ENCODE measurements around the gene GET3.
"Not testable (repeated sequence)": the region's sequence is repeated elsewhere in the genome, so short reads cannot be mapped to it uniquely, and the experiment has no call there.

GET3 gene

GRCh38 chr19:12715102-12715501 is 22.2 kb upstream of the GET3 start:
- DNase-seq (ENCODE audit: extremely low read depth in 1 of 2, low read depth in 1 of 2), result no peak

GRCh38 chr19:12715929-12716328 is 21.4 kb upstream of the GET3 start:
- DNase-seq (ENCODE audit: extremely low read depth in 1 of 2, low read depth in 1 of 2), result no peak

- no peak for DNase-seq (ENCODE audit: extremely low read depth in 1 of 2, low read depth in 1 of 2)
Measured at GRCh38 chr19:12720296-12720695, 17.0 kb upstream of the GET3 start.

GRCh38 chr19:12720851-12721655 is 16.2 kb upstream of the GET3 start:
- DNase-seq (ENCODE audit: extremely low read depth in 1 of 2, low read depth in 1 of 2), result no peak

GRCh38 chr19:12721656-12722565 is 15.4 kb upstream of the GET3 start:
- peak in 1 of 2 donors; percentile 50 for DNase-seq (ENCODE audit: extremely low read depth in 1 of 2, low read depth in 1 of 2)

- DNase-seq (ENCODE audit: extremely low read depth in 1 of 2, low read depth in 1 of 2), result peak; percentile 78 to 95
Measured at GRCh38 chr19:12722566-12723380, 14.5 kb upstream of the GET3 start.

GRCh38 chr19:12723381-12723640 is 14.0 kb upstream of the GET3 start:
- no peak for DNase-seq (ENCODE audit: extremely low read depth in 1 of 2, low read depth in 1 of 2)

- DNase-seq (ENCODE audit: extremely low read depth in 1 of 2, low read depth in 1 of 2), result peak; percentile 52 to 72
Measured at GRCh38 chr19:12723641-12724426, 13.5 kb upstream of the GET3 start, which contains the start of gene TNPO2. TNPO2 (minus strand) TSS chr19:12723932; CDS start chr19:12720977, 2,955 bp downstream.

- not testable (repeated sequence) for DNase-seq (ENCODE audit: extremely low read depth in 1 of 2, low read depth in 1 of 2)
Measured at GRCh38 chr19:12725612-12726011, 11.7 kb upstream of the GET3 start.

GRCh38 chr19:12726988-12727316 is 10.3 kb upstream of the GET3 start:
- no peak for DNase-seq (ENCODE audit: extremely low read depth in 1 of 2, low read depth in 1 of 2)

- DNase-seq (ENCODE audit: extremely low read depth in 1 of 2, low read depth in 1 of 2), result no peak
Measured at GRCh38 chr19:12727745-12728433, 9.4 kb upstream of the GET3 start.

- DNase-seq (ENCODE audit: extremely low read depth in 1 of 2, low read depth in 1 of 2), result no peak
Measured at GRCh38 chr19:12730064-12730463, 7.2 kb upstream of the GET3 start.

- DNase-seq (ENCODE audit: extremely low read depth in 1 of 2, low read depth in 1 of 2), result no peak
Measured at GRCh38 chr19:12731337-12731736, 6.0 kb upstream of the GET3 start.

- peak; percentile 22 to 60 for DNase-seq (ENCODE audit: extremely low read depth in 1 of 2, low read depth in 1 of 2)
Measured at GRCh38 chr19:12733369-12734214, 3.7 kb upstream of the GET3 start.

GRCh38 chr19:12737835-12738351 is 596 bp downstream of the GET3 start:
- DNase-seq (ENCODE audit: extremely low read depth in 1 of 2, low read depth in 1 of 2), result no peak

GRCh38 chr19:12745166-12745897 is 8.0 kb downstream of the GET3 start:
- no peak for DNase-seq (ENCODE audit: extremely low read depth in 1 of 2, low read depth in 1 of 2)

GRCh38 chr19:12748489-12748888 is 11.2 kb downstream of the GET3 start:
- DNase-seq (ENCODE audit: extremely low read depth in 1 of 2, low read depth in 1 of 2), result no peak

- no peak for DNase-seq (ENCODE audit: extremely low read depth in 1 of 2, low read depth in 1 of 2)
Measured at GRCh38 chr19:12749938-12750521, 12.7 kb downstream of the GET3 start.

All from stimulated activated CD8-positive, alpha-beta memory T cell treated with anti-CD3 and anti-CD28 coated beads, Interleukin-7, amount 100 ng/mL, for 48 hours (primary cell).